Right ventricle myocardium inferior (tissue), 1 donor: ENCODE results near the gene MRFAP1L1. TPM values are rescaled to one million over a fixed set of nuclear protein-coding genes. Genes with fewer than 3 reads are reported as not detected.
A peak's percentile ranks its signal among the peaks of the same experiment; 100 is the strongest.

Experiments
- ATAC-seq: fragments of 200-7000 bp; cut with Tn5 transposase; one replicate; pipeline ENCODE4 v1.9.1; 2020; ENCODE audit warnings: mild to moderate bottlenecking, moderate library complexity
- DNase-seq: peaks from one replicate; pipeline ENCODE4 v3.0.0; 2021; ENCODE audit errors: missing footprints
- intact Hi-C: fragments of 100-400 bp; cut with DNase I; formaldehyde crosslinking; loops from one replicate; pipeline ENCODE4 v1.11.0; 2022
- total RNA-seq: library from RNA; stranded (reverse); fragmentation: NEBNext Ultra II Directional; extraction: Animal tissue kit (Norgen Biotek cat#: 25700); gene quantifications from one replicate; pipeline ENCODE4 v1.2.1, GENCODE V29; 2021
- donor health status: DM: no; HTN: yes; CAD: no; lungs with severe emphysema.

MRFAP1L1 gene
- total RNA-seq, 1 donor from 2014 or later = 41.7 TPM

GRCh38 chr4:6720202-6720699 is 10.6 kb upstream of the MRFAP1L1 start:
- ATAC-seq = peak; percentile 78
- DNase-seq = peak; percentile 90
- intact Hi-C loops = loop anchor here (1.0 to 2.0 kb wide), 3 partner anchors 63 to 351 kb away; partner anchors contain the start of gene KIAA0232

GRCh38 chr4:6719611-6720179 is 10.0 kb upstream of the MRFAP1L1 start:
- intact Hi-C loops = loop anchor here (1.0 to 5.0 kb wide), 5 partner anchors 63 to 351 kb away; partner anchors contain the start of gene KIAA0232
- ATAC-seq = no peak
- DNase-seq = no peak

GRCh38 chr4:6718932-6719610 is 9.4 kb upstream of the MRFAP1L1 start:
- no peak for DNase-seq
- no peak for ATAC-seq
- intact Hi-C loops = loop anchor here (5.0 kb wide), 2 partner anchors 168 to 268 kb away; no protein-coding TSS in a partner anchor

- ATAC-seq (no peak), DNase-seq (no peak)
- intact Hi-C loops = loop anchor here (5.0 kb wide), 2 partner anchors 170 to 270 kb away; no protein-coding TSS in a partner anchor
Observed at GRCh38 chr4:6716958-6717655, 7.4 kb upstream of the MRFAP1L1 start.

- ATAC-seq = peak; percentile 94
- peak; percentile 96 for DNase-seq
- intact Hi-C loops = loop anchor here (5.0 kb wide), 2 partner anchors 171 to 271 kb away; no protein-coding TSS in a partner anchor
Observed at GRCh38 chr4:6716018-6716911, 6.6 kb upstream of the MRFAP1L1 start, which contains the start of gene BLOC1S4. BLOC1S4 (plus strand) TSS chr4:6716174; CDS start chr4:6716210, 36 bp downstream.

GRCh38 chr4:6715704-6716017 is 6.0 kb upstream of the MRFAP1L1 start:
- no peak for ATAC-seq
- intact Hi-C loops = loop anchor here (1.0 to 5.0 kb wide), 3 partner anchors 75 to 272 kb away; partner anchors contain the start of gene MRFAP1
- no peak for DNase-seq

DNA sequence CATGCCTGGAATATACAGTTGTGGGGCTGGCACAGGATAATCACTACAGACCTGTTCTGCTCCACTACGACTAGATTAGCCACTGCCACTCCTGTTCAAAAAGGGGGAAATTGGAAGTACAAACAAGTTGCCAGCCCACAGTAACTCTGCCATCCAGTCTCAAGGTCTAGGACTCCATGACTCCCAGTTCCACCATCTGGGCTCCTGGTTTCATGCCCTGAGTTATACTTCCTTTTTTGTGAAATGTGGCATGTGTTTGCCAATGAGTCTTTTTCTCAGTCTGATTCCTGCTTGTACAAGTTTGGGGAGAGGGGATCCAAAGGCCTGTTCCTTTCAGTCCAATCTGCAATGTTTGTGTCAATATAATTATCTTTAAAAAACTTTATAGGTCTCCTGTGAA is 5.3 kb upstream of the MRFAP1L1 start:
- no peak for ATAC-seq
- no peak for DNase-seq
- intact Hi-C loops = loop anchor here (1.0 to 5.0 kb wide), 3 partner anchors 75 to 272 kb away; partner anchors contain the start of gene MRFAP1

DNA sequence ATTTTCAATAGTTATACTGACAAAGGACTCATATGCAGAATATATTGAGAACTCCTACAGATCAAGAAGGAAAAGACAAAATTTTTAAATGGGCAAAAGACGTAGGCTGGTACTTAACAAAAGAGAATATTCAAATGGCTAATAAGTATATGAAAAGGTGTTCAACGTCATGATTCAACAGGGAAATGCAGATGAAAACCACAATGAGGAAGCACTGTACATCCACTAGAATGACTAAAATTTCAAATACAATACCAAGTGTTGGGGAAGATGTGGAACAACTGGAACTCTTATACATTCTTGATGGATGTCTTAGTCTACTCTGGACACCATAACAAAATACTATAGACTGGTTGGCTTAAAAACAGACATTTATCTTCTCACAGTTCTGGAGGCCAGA is 1.3 kb upstream of the MRFAP1L1 start:
- intact Hi-C loops = no loop called here
- ATAC-seq (no peak), DNase-seq (no peak)

GRCh38 chr4:6710282-6710681 is 617 bp upstream of the MRFAP1L1 start:
- DNase-seq (no peak), ATAC-seq (no peak)
- intact Hi-C loops = no loop called here

GRCh38 chr4:6706173-6706572 is 3.5 kb downstream of the MRFAP1L1 start:
- intact Hi-C loops = no loop called here
- DNase-seq (no peak), ATAC-seq (no peak)

- intact Hi-C loops = no loop called here
- ATAC-seq = no peak
- DNase-seq = no peak
Observed at GRCh38 chr4:6705646-6706045, 4.0 kb downstream of the MRFAP1L1 start.

- ATAC-seq (no peak), DNase-seq (no peak)
- intact Hi-C loops = no loop called here
Observed at GRCh38 chr4:6703786-6704185, 5.9 kb downstream of the MRFAP1L1 start.

DNA sequence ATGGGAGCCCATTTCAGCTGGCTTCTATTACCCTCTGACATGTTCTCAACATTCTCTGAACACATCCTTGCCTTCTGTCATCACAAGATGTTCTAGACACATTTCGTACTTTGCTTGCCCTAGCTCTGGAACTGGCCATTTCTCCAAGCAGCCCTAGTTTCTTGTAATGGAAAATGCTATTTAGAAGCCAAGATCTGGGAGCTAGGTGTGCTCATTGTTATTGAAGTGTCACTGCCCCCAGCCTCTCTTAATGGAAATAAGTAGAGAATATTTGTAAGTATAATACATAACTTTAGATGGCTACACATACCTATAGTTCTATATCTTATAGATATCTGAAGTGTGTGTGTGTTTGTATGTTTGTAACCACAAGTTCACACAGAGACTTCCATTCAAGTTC is 6.9 kb downstream of the MRFAP1L1 start:
- intact Hi-C loops = no loop called here
- ATAC-seq (no peak), DNase-seq (no peak)

- ATAC-seq = no peak
- intact Hi-C loops = no loop called here
- DNase-seq = no peak
Observed at GRCh38 chr4:6701371-6701770, 8.3 kb downstream of the MRFAP1L1 start.

DNA sequence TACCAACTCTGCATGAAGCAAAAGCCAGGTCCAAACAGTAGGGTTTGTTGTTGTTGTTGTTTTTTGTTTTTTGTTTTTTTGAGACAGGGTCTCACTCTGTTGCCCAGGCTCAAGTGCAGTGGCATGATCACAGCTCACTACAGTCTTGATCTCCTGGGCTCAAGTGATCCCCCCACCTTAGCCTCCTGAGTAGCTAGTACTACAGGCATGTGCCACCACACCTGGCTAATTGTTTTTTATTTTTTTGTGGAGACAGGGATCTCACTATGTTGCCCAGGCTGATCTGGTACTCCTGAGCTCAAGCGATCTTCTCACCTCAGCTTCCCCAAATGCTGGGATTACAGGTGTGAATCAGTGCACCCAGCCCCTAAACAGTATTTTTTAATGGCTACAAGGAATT is 9.8 kb downstream of the MRFAP1L1 start:
- ATAC-seq (no peak), DNase-seq (no peak)
- intact Hi-C loops = no loop called here

- DNase-seq (no peak), ATAC-seq (no peak)
- intact Hi-C loops = no loop called here
Observed at GRCh38 chr4:6699388-6699787, 10.3 kb downstream of the MRFAP1L1 start.

GRCh38 chr4:6697131-6697530 is 12.5 kb downstream of the MRFAP1L1 start:
- ATAC-seq (no peak), DNase-seq (no peak)
- intact Hi-C loops = no loop called here

GRCh38 chr4:6696611-6697010 is 13.1 kb downstream of the MRFAP1L1 start:
- DNase-seq (no peak), ATAC-seq (peak; percentile 77)
- intact Hi-C loops = no loop called here
